ENCODE measurements around the gene FABP1. TPM values are rescaled to one million over a fixed set of nuclear protein-coding genes. Genes with fewer than 3 reads are reported as not detected.

The FABP1 gene
- total and polyA plus RNA-seq, 10 donors, result 0.15 to 3.6 (median 0.39) TPM; not detected in 7

GRCh38 chr2:88139203-88139702 is 11.4 kb upstream of the FABP1 start:
- intact Hi-C loops (cut with DNase I; ENCODE audit: low total_unique reads), result no loop called here

GRCh38 chr2:88137833-88138232 is 10.0 kb upstream of the FABP1 start:
- WGBS, 5 donors, result 88 to 95% (median 91%) methylated on average over 4 of the region's 4 CpGs
- Histone ChIP-seq H3K9me3 (peaks cover 0 to 17% (median 11%) of the 10 kb centered on the region in 8 donors), H3K27ac (no peak overlapping the region), H3K27me3 (replicated peaks in 1 of 7) (peaks cover 0 to 13% (median 0%) of the 10 kb centered on the region in 7 donors), H3K4me3 (no peak overlapping the region), H3K4me1 (no peaks in the 10 kb centered on the region), H3K36me3 (no peaks in the 10 kb centered on the region)
- intact Hi-C loops (cut with DNase I; ENCODE audit: low total_unique reads), result no loop called here
- no peak for TF ChIP-seq POLR2A (IDR thresholded peaks at IDR 0.05)
- TF ChIP-seq POLR2AphosphoS5 (IDR thresholded peaks at IDR 0.05), result no peak
- TF ChIP-seq, protein P1, sequence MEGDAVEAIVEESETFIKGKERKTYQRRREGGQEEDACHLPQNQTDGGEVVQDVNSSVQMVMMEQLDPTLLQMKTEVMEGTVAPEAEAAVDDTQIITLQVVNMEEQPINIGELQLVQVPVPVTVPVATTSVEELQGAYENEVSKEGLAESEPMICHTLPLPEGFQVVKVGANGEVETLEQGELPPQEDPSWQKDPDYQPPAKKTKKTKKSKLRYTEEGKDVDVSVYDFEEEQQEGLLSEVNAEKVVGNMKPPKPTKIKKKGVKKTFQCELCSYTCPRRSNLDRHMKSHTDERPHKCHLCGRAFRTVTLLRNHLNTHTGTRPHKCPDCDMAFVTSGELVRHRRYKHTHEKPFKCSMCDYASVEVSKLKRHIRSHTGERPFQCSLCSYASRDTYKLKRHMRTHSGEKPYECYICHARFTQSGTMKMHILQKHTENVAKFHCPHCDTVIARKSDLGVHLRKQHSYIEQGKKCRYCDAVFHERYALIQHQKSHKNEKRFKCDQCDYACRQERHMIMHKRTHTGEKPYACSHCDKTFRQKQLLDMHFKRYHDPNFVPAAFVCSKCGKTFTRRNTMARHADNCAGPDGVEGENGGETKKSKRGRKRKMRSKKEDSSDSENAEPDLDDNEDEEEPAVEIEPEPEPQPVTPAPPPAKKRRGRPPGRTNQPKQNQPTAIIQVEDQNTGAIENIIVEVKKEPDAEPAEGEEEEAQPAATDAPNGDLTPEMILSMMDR (IDR thresholded peaks at IDR 0.05 in 8 of 11, conservative IDR thresholded peaks at IDR 0.05 in 3 of 11), result no peak
- no peak for DNase-seq

More at GRCh38 chr2:88139203-88139702, 11.4 kb upstream of the FABP1 start:
- no peaks in the 10 kb centered on the region for H3K4me1 ChIP-seq
- H3K36me3 ChIP-seq, result no peaks in the 10 kb centered on the region
- no peak for DNase-seq
- no peak overlapping the region for H3K4me3 ChIP-seq
- 60 to 85% (median 71%) methylated on average over 2 of the region's 2 CpGs for WGBS, 5 donors
- peaks cover 0 to 23% (median 11%) of the 10 kb centered on the region in 8 donors for H3K9me3 ChIP-seq
- TF ChIP-seq, protein P1 (IDR thresholded peaks at IDR 0.05 in 8 of 11, conservative IDR thresholded peaks at IDR 0.05 in 3 of 11), result no peak
- TF ChIP-seq POLR2A (IDR thresholded peaks at IDR 0.05), result no peak
- TF ChIP-seq POLR2AphosphoS5 (IDR thresholded peaks at IDR 0.05), result no peak
- H3K27ac ChIP-seq, result no peak overlapping the region
- peaks cover 0 to 13% (median 0%) of the 10 kb centered on the region in 7 donors for H3K27me3 ChIP-seq (replicated peaks in 1 of 7)

DNA sequence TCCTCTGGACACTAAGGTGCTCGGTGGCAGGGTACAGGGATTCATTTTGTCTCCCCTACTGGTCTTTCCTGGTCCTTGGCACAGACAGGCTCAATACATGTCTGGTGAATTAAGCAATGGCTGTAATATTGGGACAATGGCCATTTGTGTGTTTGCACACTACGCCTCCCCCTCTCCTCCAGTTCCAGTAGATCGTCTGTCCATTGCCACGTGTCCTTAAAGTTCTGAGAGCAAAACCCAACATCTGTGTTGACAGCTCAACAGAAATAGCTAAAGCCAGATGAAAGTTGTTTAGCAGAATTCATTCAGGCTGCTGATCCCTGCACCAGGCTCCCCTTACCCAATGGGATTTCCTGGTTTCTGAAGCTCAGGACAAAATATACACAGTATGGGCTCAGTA is 9.0 kb upstream of the FABP1 start:
- Histone ChIP-seq H3K9me3 (peaks cover 0 to 8% (median 5%) of the 10 kb centered on the region in 8 donors), H3K4me1 (no peaks in the 10 kb centered on the region), H3K27me3 (replicated peaks in 1 of 7) (peaks cover 0 to 13% (median 0%) of the 10 kb centered on the region in 7 donors), H3K36me3 (no peaks in the 10 kb centered on the region), H3K4me3 (no peak overlapping the region), H3K27ac (no peak overlapping the region)
- DNase-seq, result no peak
- intact Hi-C loops (cut with DNase I; ENCODE audit: low total_unique reads), result no loop called here
- TF ChIP-seq POLR2AphosphoS5 (IDR thresholded peaks at IDR 0.05), result no peak
- no peak for TF ChIP-seq POLR2A (IDR thresholded peaks at IDR 0.05)
- TF ChIP-seq, protein P1 (IDR thresholded peaks at IDR 0.05 in 8 of 11, conservative IDR thresholded peaks at IDR 0.05 in 3 of 11), result no peak
- WGBS, 5 donors, result 78 to 85% (median 82%) methylated on average over 4 of the region's 4 CpGs

DNA sequence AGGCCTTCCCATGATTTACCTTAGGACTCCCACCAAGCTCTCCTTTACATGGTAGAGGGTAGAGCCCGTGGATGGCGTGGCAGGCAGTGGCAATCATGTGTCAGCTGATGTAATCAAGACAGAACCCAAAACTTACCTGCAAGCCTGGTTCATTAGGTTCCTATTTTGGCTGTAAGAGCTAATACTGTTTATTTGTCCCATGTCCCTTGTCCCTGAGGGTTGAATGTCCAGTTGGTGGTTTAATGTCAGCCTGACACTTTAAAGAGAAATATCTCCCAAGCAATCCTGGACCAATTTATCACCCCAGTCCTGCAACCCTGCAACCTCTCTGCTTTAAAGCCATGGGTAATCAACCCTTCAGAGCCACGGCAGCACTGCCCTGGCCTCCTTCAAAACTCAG is 6.0 kb upstream of the FABP1 start:
- 70 to 89% (median 80%) methylated on average over 3 of the region's 3 CpGs for WGBS, 5 donors
- H3K27ac ChIP-seq, result no peak overlapping the region
- intact Hi-C loops (cut with DNase I; ENCODE audit: low total_unique reads), result no loop called here
- no peaks in the 10 kb centered on the region for H3K9me3 ChIP-seq
- H3K4me3 ChIP-seq, result no peak overlapping the region
- no peaks in the 10 kb centered on the region for H3K4me1 ChIP-seq
- DNase-seq, result no peak
- peaks cover 0 to 13% (median 0%) of the 10 kb centered on the region in 7 donors for H3K27me3 ChIP-seq (replicated peaks in 1 of 7)
- no peaks in the 10 kb centered on the region for H3K36me3 ChIP-seq
- no peak for TF ChIP-seq POLR2AphosphoS5 (IDR thresholded peaks at IDR 0.05)
- TF ChIP-seq POLR2A (IDR thresholded peaks at IDR 0.05), result no peak
- TF ChIP-seq, protein P1 (IDR thresholded peaks at IDR 0.05 in 8 of 11, conservative IDR thresholded peaks at IDR 0.05 in 3 of 11), result no peak

Measured in spleen (tissue), 11 donors.